ENCODE results near the gene CAPSL. TPM values are rescaled to one million over a fixed set of nuclear protein-coding genes. Genes with fewer than 3 reads are reported as not detected.
"Not testable (repeated sequence)": the region's sequence is repeated elsewhere in the genome, so short reads cannot be mapped to it uniquely, and the experiment has no call there.

The CAPSL gene
- total RNA-seq, 1 donor from 2014 or later, result not detected

GRCh38 chr5:35894131-35894530 lies 44.3 kb downstream of the CAPSL start:
- Histone ChIP-seq H3K27ac (ENCODE audit: low read depth, low read length) (no peak overlapping the region), H3K27me3 (ENCODE audit: control insufficient read depth in 3 of 3, insufficient read depth in 3 of 3, low read length in 3 of 3) (no peaks in the 10 kb centered on the region), H3K9ac (ENCODE audit: low read depth in 1 of 3, low read length in 3 of 3) (no peak overlapping the region), H3K4me3 (ENCODE audit: low read length in 3 of 3) (no peak overlapping the region), H3K36me3 (ENCODE audit: control insufficient read depth in 3 of 3, insufficient read depth in 3 of 3, low read length in 3 of 3) (no peaks in the 10 kb centered on the region), H3K9me3 (ENCODE audit: control insufficient read depth in 3 of 3, low read length in 3 of 3) (no peaks in the 10 kb centered on the region), H3K4me1 (ENCODE audit: control insufficient read depth in 3 of 3, insufficient read depth in 3 of 3, low read length in 3 of 3) (peaks cover 0 to 3% (median 0%) of the 10 kb centered on the region in 3 donors)

GRCh38 chr5:35892799-35893198 lies 45.6 kb downstream of the CAPSL start:
- not testable (repeated sequence) for H3K36me3 ChIP-seq (ENCODE audit: control insufficient read depth in 3 of 3, insufficient read depth in 3 of 3, low read length in 3 of 3); H3K9ac ChIP-seq (ENCODE audit: low read depth in 1 of 3, low read length in 3 of 3); H3K27me3 ChIP-seq (ENCODE audit: control insufficient read depth in 3 of 3, insufficient read depth in 3 of 3, low read length in 3 of 3); H3K9me3 ChIP-seq (ENCODE audit: control insufficient read depth in 3 of 3, low read length in 3 of 3); H3K27ac ChIP-seq (ENCODE audit: low read depth, low read length); H3K4me1 ChIP-seq (ENCODE audit: control insufficient read depth in 3 of 3, insufficient read depth in 3 of 3, low read length in 3 of 3); H3K4me3 ChIP-seq (ENCODE audit: low read length in 3 of 3)

GRCh38 chr5:35890021-35891020 lies 48.1 kb downstream of the CAPSL start:
- Histone ChIP-seq H3K36me3 (ENCODE audit: control insufficient read depth in 3 of 3, insufficient read depth in 3 of 3, low read length in 3 of 3) (no peaks in the 10 kb centered on the region), H3K9me3 (ENCODE audit: control insufficient read depth in 3 of 3, low read length in 3 of 3) (no peaks in the 10 kb centered on the region), H3K4me3 (ENCODE audit: low read length in 3 of 3) (no peak overlapping the region), H3K27ac (ENCODE audit: low read depth, low read length) (no peak overlapping the region), H3K4me1 (ENCODE audit: control insufficient read depth in 3 of 3, insufficient read depth in 3 of 3, low read length in 3 of 3) (peaks cover 0 to 3% (median 0%) of the 10 kb centered on the region in 3 donors), H3K27me3 (ENCODE audit: control insufficient read depth in 3 of 3, insufficient read depth in 3 of 3, low read length in 3 of 3) (no peaks in the 10 kb centered on the region), H3K9ac (ENCODE audit: low read depth in 1 of 3, low read length in 3 of 3) (no peak overlapping the region)

GRCh38 chr5:35887321-35888100 lies 50.9 kb downstream of the CAPSL start:
- H3K9ac ChIP-seq (ENCODE audit: low read depth in 1 of 3, low read length in 3 of 3), result no peak overlapping the region
- peaks cover 0 to 3% (median 0%) of the 10 kb centered on the region in 3 donors for H3K4me1 ChIP-seq (ENCODE audit: control insufficient read depth in 3 of 3, insufficient read depth in 3 of 3, low read length in 3 of 3)
- no peaks in the 10 kb centered on the region for H3K27me3 ChIP-seq (ENCODE audit: control insufficient read depth in 3 of 3, insufficient read depth in 3 of 3, low read length in 3 of 3)
- H3K9me3 ChIP-seq (ENCODE audit: control insufficient read depth in 3 of 3, low read length in 3 of 3), result no peaks in the 10 kb centered on the region
- no peak overlapping the region for H3K27ac ChIP-seq (ENCODE audit: low read depth, low read length)
- no peaks in the 10 kb centered on the region for H3K36me3 ChIP-seq (ENCODE audit: control insufficient read depth in 3 of 3, insufficient read depth in 3 of 3, low read length in 3 of 3)
- no peak overlapping the region for H3K4me3 ChIP-seq (ENCODE audit: low read length in 3 of 3)

GRCh38 chr5:35886381-35886780 lies 52.0 kb downstream of the CAPSL start:
- Histone ChIP-seq H3K4me3 (ENCODE audit: low read length in 3 of 3) (no peak overlapping the region), H3K27ac (ENCODE audit: low read depth, low read length) (no peak overlapping the region), H3K9ac (ENCODE audit: low read depth in 1 of 3, low read length in 3 of 3) (no peak overlapping the region), H3K9me3 (ENCODE audit: control insufficient read depth in 3 of 3, low read length in 3 of 3) (no peaks in the 10 kb centered on the region), H3K36me3 (ENCODE audit: control insufficient read depth in 3 of 3, insufficient read depth in 3 of 3, low read length in 3 of 3) (no peaks in the 10 kb centered on the region), H3K27me3 (ENCODE audit: control insufficient read depth in 3 of 3, insufficient read depth in 3 of 3, low read length in 3 of 3) (no peaks in the 10 kb centered on the region), H3K4me1 (ENCODE audit: control insufficient read depth in 3 of 3, insufficient read depth in 3 of 3, low read length in 3 of 3) (peaks cover 0 to 3% (median 0%) of the 10 kb centered on the region in 3 donors)

GRCh38 chr5:35884773-35885172 lies 53.6 kb downstream of the CAPSL start:
- Histone ChIP-seq H3K27me3 (ENCODE audit: control insufficient read depth in 3 of 3, insufficient read depth in 3 of 3, low read length in 3 of 3) (no peaks in the 10 kb centered on the region), H3K9me3 (ENCODE audit: control insufficient read depth in 3 of 3, low read length in 3 of 3) (no peaks in the 10 kb centered on the region), H3K9ac (ENCODE audit: low read depth in 1 of 3, low read length in 3 of 3) (no peak overlapping the region), H3K4me3 (ENCODE audit: low read length in 3 of 3) (no peak overlapping the region), H3K36me3 (ENCODE audit: control insufficient read depth in 3 of 3, insufficient read depth in 3 of 3, low read length in 3 of 3) (no peaks in the 10 kb centered on the region), H3K27ac (ENCODE audit: low read depth, low read length) (no peak overlapping the region), H3K4me1 (ENCODE audit: control insufficient read depth in 3 of 3, insufficient read depth in 3 of 3, low read length in 3 of 3) (peaks cover 0 to 2% (median 0%) of the 10 kb centered on the region in 3 donors)

- Histone ChIP-seq H3K4me3 (ENCODE audit: low read length in 3 of 3) (no peak overlapping the region), H3K4me1 (ENCODE audit: control insufficient read depth in 3 of 3, insufficient read depth in 3 of 3, low read length in 3 of 3) (no peaks in the 10 kb centered on the region), H3K27me3 (ENCODE audit: control insufficient read depth in 3 of 3, insufficient read depth in 3 of 3, low read length in 3 of 3) (no peaks in the 10 kb centered on the region), H3K9me3 (ENCODE audit: control insufficient read depth in 3 of 3, low read length in 3 of 3) (no peaks in the 10 kb centered on the region), H3K9ac (ENCODE audit: low read depth in 1 of 3, low read length in 3 of 3) (no peak overlapping the region), H3K27ac (ENCODE audit: low read depth, low read length) (no peak overlapping the region), H3K36me3 (ENCODE audit: control insufficient read depth in 3 of 3, insufficient read depth in 3 of 3, low read length in 3 of 3) (no peaks in the 10 kb centered on the region)
Observed at GRCh38 chr5:35884191-35884769, 54.1 kb downstream of the CAPSL start.

GRCh38 chr5:35881758-35882157 lies 56.7 kb downstream of the CAPSL start:
- H3K27me3 ChIP-seq (ENCODE audit: control insufficient read depth in 3 of 3, insufficient read depth in 3 of 3, low read length in 3 of 3), result no peaks in the 10 kb centered on the region
- H3K4me3 ChIP-seq (ENCODE audit: low read length in 3 of 3), result no peak overlapping the region
- no peaks in the 10 kb centered on the region for H3K36me3 ChIP-seq (ENCODE audit: control insufficient read depth in 3 of 3, insufficient read depth in 3 of 3, low read length in 3 of 3)
- H3K27ac ChIP-seq (ENCODE audit: low read depth, low read length), result no peak overlapping the region
- no peak overlapping the region for H3K9ac ChIP-seq (ENCODE audit: low read depth in 1 of 3, low read length in 3 of 3)
- H3K4me1 ChIP-seq (ENCODE audit: control insufficient read depth in 3 of 3, insufficient read depth in 3 of 3, low read length in 3 of 3), result no peaks in the 10 kb centered on the region
- H3K9me3 ChIP-seq (ENCODE audit: control insufficient read depth in 3 of 3, low read length in 3 of 3), result no peaks in the 10 kb centered on the region

- Histone ChIP-seq H3K9ac (ENCODE audit: low read depth in 1 of 3, low read length in 3 of 3) (no peak overlapping the region), H3K4me1 (ENCODE audit: control insufficient read depth in 3 of 3, insufficient read depth in 3 of 3, low read length in 3 of 3) (no peaks in the 10 kb centered on the region), H3K27ac (ENCODE audit: low read depth, low read length) (no peak overlapping the region), H3K27me3 (ENCODE audit: control insufficient read depth in 3 of 3, insufficient read depth in 3 of 3, low read length in 3 of 3) (no peaks in the 10 kb centered on the region), H3K9me3 (ENCODE audit: control insufficient read depth in 3 of 3, low read length in 3 of 3) (no peaks in the 10 kb centered on the region), H3K36me3 (ENCODE audit: control insufficient read depth in 3 of 3, insufficient read depth in 3 of 3, low read length in 3 of 3) (no peaks in the 10 kb centered on the region), H3K4me3 (ENCODE audit: low read length in 3 of 3) (no peak overlapping the region)
Observed at GRCh38 chr5:35880156-35880555, 58.3 kb downstream of the CAPSL start.

Data from skeletal muscle tissue (tissue), 4 donors.